HL-60 (cell line): ENCODE results near the gene SLC8A2.
"Not testable (repeated sequence)": the region's sequence is repeated elsewhere in the genome, so short reads cannot be mapped to it uniquely, and the experiment has no call there.

Experiments used
- DNase-seq, 2 experiments: peaks; one replicate each; pipeline ENCODE4 v3.0.0-alpha.2; 2010 to 2020; ENCODE audit warnings: low read depth in 1 of 2, low spot score in 1 of 2
- H3K27ac ChIP-seq: fragments of 250-450 bp; sonication (Bioruptor Pico); replicated peaks from 2 replicates; pipeline ENCODE4 v1.5.1; 2020; ENCODE audit warnings: mild to moderate bottlenecking, moderate library complexity
- H3K27me3 ChIP-seq: fragments of 250-450 bp; sonication (Bioruptor Pico); 2 replicates; pipeline ENCODE4 v1.5.1; 2021; ENCODE audit warnings: mild to moderate bottlenecking, moderate library complexity; ENCODE audit not compliant: insufficient read depth, poor library complexity, severe bottlenecking
- H3K4me3 ChIP-seq: replicated peaks from 2 replicates; pipeline ENCODE4 v1.5.1; 2011; ENCODE audit warnings: mild to moderate bottlenecking, control low read depth, low read length; ENCODE audit not compliant: insufficient read depth
- GABPA ChIP-seq: IDR thresholded peaks from 2 replicates; pipeline ENCODE4 v1.6.1; 2012; ENCODE audit warnings: low read depth
- POLR2AphosphoS5 ChIP-seq: IDR thresholded peaks from 2 replicates; pipeline ENCODE4 v1.6.1; 2012; ENCODE audit warnings: low read depth
- SPI1 ChIP-seq: IDR thresholded peaks from 2 replicates; pipeline ENCODE4 v1.6.1; 2012; ENCODE audit warnings: low read depth, mild to moderate bottlenecking, borderline replicate concordance
- TF ChIP-seq, protein P1 (sequence below): IDR thresholded peaks from one replicate; pipeline ENCODE4 v1.5.1; 2011; ENCODE audit warnings: low read length, control low read depth, inconsistent platforms; ENCODE audit not compliant: insufficient read depth
- TF ChIP-seq, protein P2 (sequence below): IDR thresholded peaks from 2 replicates; pipeline ENCODE4 v1.6.1; 2012; ENCODE audit warnings: low read depth; ENCODE audit not compliant: insufficient replicate concordance

Gene SLC8A2

DNA sequence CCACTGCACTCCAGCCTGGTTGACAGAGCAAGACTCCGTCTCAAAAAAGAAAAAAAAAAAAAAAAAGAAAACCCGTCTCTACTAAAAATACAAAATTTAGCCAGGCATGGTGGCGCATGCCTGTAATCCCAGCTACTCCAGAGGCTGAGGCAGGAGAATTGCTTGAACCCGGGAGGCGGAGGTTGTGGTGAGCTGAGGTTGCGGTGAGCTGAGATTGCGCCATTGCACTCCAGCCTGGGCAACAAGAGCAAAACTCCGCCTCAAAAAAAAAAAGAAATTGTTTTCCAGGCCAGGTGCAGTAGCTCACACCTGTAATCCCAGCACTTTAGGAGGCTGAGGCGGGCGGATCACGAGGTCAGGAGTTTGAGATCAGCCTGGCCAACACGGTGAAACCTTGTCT, 85.1 kb downstream of the SLC8A2 start:
- not testable (repeated sequence) for H3K27ac ChIP-seq, H3K4me3 ChIP-seq, H3K27me3 ChIP-seq
- peak in 1 of 2 experiments; percentile 64 for DNase-seq
- peak; percentile 36; the same call in 1 of the 2 replicates for TF ChIP-seq POLR2AphosphoS5

DNA sequence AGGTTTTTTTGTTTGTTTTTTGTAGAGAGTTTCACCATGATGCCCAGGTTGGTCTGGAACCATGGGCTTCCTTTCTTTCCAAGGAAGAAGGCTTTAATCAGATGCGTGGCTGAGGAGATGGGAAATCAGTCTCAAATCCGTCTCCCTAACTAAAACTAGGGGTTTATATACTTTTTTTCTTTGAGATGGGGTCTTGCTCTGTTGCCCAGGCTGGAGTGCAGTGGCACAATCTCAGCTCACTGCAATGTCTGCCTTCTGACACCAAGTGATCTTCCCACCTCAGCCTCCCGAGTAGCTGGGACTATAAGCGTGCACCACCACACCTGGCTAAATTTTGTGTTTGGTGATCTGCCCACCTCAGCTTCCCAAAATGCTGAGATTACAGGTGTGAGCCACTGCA, 87.2 kb downstream of the SLC8A2 start:
- not testable (repeated sequence) for H3K4me3 ChIP-seq, H3K27ac ChIP-seq, DNase-seq, H3K27me3 ChIP-seq

DNA sequence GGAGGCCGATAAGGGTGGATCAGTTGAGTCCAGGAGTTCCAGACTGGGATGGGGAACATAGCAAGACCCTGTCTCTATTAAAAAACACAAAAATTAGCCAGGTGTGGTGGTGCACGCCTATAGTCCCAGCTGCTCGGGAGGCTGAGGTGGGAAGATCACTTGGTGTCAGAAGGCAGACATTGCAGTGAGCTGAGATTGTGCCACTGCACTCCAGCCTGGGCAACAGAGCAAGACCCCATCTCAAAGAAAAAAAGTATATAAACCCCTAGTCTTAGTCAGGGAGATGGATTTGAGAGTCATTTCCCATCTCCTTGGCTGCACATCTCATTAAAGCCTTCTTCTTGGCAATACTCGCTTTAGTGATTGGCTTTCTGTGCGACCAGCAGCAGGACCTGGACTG, 87.8 kb downstream of the SLC8A2 start:
- H3K27me3 ChIP-seq, H3K27ac ChIP-seq, DNase-seq, H3K4me3 ChIP-seq: not testable (repeated sequence)

DNA sequence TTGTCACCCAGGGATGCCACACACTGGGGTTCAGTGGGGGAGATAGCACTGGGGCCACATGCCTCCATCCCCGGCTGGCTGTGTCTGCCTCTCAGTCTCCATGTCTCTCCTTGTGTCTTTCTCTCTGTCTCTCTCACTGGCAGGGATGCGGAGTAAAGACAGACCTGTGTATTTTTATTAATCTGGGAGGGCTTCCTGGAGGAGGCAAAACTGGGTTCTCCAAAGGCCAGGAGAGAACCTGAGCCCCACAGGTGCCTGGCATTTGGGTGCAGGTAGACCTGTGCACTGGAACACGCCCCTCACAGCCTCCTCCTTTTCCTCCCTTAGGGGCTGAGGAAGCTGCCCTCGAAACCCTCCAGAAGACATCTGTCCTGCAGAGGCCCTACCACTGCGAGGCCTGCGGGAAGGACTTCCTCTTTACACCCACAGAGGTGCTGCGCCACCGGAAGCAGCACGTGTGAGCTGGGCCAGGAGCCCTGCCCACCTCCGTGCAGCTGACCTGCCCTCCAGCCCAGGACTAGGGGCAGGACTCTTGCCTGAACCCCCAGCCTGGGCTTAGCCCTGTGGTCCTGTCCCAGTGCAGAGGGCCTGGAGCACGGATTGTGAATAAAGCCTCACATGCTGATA, 89.9 kb downstream of the SLC8A2 start:
- H3K4me3 ChIP-seq, result no peak overlapping the region
- peak overlapping the region; percentile 52 for H3K27ac ChIP-seq
- DNase-seq, result peak; percentile 61 to 87
- TF ChIP-seq, protein P1, sequence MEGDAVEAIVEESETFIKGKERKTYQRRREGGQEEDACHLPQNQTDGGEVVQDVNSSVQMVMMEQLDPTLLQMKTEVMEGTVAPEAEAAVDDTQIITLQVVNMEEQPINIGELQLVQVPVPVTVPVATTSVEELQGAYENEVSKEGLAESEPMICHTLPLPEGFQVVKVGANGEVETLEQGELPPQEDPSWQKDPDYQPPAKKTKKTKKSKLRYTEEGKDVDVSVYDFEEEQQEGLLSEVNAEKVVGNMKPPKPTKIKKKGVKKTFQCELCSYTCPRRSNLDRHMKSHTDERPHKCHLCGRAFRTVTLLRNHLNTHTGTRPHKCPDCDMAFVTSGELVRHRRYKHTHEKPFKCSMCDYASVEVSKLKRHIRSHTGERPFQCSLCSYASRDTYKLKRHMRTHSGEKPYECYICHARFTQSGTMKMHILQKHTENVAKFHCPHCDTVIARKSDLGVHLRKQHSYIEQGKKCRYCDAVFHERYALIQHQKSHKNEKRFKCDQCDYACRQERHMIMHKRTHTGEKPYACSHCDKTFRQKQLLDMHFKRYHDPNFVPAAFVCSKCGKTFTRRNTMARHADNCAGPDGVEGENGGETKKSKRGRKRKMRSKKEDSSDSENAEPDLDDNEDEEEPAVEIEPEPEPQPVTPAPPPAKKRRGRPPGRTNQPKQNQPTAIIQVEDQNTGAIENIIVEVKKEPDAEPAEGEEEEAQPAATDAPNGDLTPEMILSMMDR, result no peak
- peak; percentile 76 for TF ChIP-seq GABPA
- peak; percentile 74 for TF ChIP-seq POLR2AphosphoS5
- TF ChIP-seq, protein P2, sequence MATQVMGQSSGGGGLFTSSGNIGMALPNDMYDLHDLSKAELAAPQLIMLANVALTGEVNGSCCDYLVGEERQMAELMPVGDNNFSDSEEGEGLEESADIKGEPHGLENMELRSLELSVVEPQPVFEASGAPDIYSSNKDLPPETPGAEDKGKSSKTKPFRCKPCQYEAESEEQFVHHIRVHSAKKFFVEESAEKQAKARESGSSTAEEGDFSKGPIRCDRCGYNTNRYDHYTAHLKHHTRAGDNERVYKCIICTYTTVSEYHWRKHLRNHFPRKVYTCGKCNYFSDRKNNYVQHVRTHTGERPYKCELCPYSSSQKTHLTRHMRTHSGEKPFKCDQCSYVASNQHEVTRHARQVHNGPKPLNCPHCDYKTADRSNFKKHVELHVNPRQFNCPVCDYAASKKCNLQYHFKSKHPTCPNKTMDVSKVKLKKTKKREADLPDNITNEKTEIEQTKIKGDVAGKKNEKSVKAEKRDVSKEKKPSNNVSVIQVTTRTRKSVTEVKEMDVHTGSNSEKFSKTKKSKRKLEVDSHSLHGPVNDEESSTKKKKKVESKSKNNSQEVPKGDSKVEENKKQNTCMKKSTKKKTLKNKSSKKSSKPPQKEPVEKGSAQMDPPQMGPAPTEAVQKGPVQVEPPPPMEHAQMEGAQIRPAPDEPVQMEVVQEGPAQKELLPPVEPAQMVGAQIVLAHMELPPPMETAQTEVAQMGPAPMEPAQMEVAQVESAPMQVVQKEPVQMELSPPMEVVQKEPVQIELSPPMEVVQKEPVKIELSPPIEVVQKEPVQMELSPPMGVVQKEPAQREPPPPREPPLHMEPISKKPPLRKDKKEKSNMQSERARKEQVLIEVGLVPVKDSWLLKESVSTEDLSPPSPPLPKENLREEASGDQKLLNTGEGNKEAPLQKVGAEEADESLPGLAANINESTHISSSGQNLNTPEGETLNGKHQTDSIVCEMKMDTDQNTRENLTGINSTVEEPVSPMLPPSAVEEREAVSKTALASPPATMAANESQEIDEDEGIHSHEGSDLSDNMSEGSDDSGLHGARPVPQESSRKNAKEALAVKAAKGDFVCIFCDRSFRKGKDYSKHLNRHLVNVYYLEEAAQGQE, result no peak
- peak; percentile 97 for TF ChIP-seq SPI1
- H3K27me3 ChIP-seq, result no peaks in the 10 kb centered on the region

DNA sequence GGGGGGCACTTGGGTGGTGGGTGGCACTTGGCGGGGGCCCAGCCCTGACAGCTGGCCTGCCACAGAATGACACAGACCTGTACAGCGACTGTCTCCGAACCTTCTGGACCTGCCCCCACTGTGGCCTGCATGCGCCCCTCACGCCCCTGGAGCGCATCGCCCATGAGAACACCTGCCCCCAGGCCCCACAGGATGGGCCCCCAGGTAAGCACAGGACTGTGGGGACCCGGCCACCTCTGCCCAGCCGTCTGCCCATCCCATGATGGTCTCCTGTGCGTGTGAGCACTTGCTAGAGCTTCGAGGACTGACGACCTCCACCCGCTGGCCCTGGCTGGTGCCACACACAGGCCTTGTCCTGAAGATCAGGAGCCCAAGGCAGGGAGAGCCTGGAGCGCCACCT, 90.6 kb downstream of the SLC8A2 start:
- TF ChIP-seq POLR2AphosphoS5 (no peak), GABPA (no peak), SPI1 (no peak)
- TF ChIP-seq, protein P1, result no peak
- TF ChIP-seq, protein P2, result no peak

More for the DNA sequence above, 90.6 kb downstream of the SLC8A2 start:
- no peak overlapping the region for H3K4me3 ChIP-seq
- DNase-seq, result no peak
- H3K27ac ChIP-seq, result peak overlapping the region; percentile 52; the same call in 1 of the 2 replicates
- no peaks in the 10 kb centered on the region for H3K27me3 ChIP-seq
